ENCODE results near the gene PPP1R8. TPM values are rescaled to one million over a fixed set of nuclear protein-coding genes. Genes with fewer than 3 reads are reported as not detected.

The PPP1R8 gene
- total and polyA plus RNA-seq, 2 experiments from 2014 or later = 9.3 to 42.8 TPM

- H3K79me2 ChIP-seq = no peaks in the 10 kb centered on the region
- H2AFZ ChIP-seq = no peak overlapping the region
- H3K4me3 ChIP-seq = no peak overlapping the region
- no peak overlapping the region for H3K27ac ChIP-seq
- H3K9me3 ChIP-seq (ENCODE audit: low read depth) = no peaks in the 10 kb centered on the region
- TF ChIP-seq CTCF (IDR thresholded peaks at IDR 0.05; ENCODE audit: poor library complexity) (no peak), EZH2phosphoT487 (IDR thresholded peaks at IDR 0.05; ENCODE audit: low read depth, severe bottlenecking, unreplicated experiment) (no peak), EZH2 (IDR thresholded peaks at IDR 0.05; ENCODE audit: borderline replicate concordance) (no peak)
- no peaks in the 10 kb centered on the region for H4K20me1 ChIP-seq (ENCODE audit: insufficient read depth, poor library complexity, severe bottlenecking)
- no peak overlapping the region for H3K4me2 ChIP-seq
- no peaks in the 10 kb centered on the region for H3K9me2 ChIP-seq (replicated peaks; ENCODE audit: insufficient read depth)
- no peaks in the 10 kb centered on the region for H3K4me1 ChIP-seq (ENCODE audit: insufficient read depth)
- 100% methylated on average over 2 of the region's 2 CpGs for WGBS (ENCODE audit: low lambda C conversion rate, missing lambda C conversion rate)
- no peaks in the 10 kb centered on the region for H3K36me3 ChIP-seq (replicated peaks; ENCODE audit: insufficient read depth, low read depth)
- DNase-seq (ENCODE audit: low spot score) = no peak
- peaks cover 8% of the 10 kb centered on the region for H3K27me3 ChIP-seq
These were observed 46.5 kb downstream of the PPP1R8 start for GRCh38 chr1:27877115-27877416.

- WGBS (ENCODE audit: low lambda C conversion rate, missing lambda C conversion rate) = 90% methylated on average over 4 of the region's 4 CpGs
- no peak for DNase-seq (ENCODE audit: low spot score)
- Histone ChIP-seq H3K27me3 (peaks cover 6% of the 10 kb centered on the region), H3K4me3 (no peak overlapping the region), H3K9me2 (replicated peaks; ENCODE audit: insufficient read depth) (no peaks in the 10 kb centered on the region), H3K9me3 (ENCODE audit: low read depth) (no peaks in the 10 kb centered on the region), H3K4me2 (no peak overlapping the region), H3K27ac (no peak overlapping the region), H4K20me1 (ENCODE audit: insufficient read depth, poor library complexity, severe bottlenecking) (no peaks in the 10 kb centered on the region), H3K79me2 (no peaks in the 10 kb centered on the region), H2AFZ (no peak overlapping the region), H3K36me3 (replicated peaks; ENCODE audit: insufficient read depth, low read depth) (no peaks in the 10 kb centered on the region), H3K4me1 (ENCODE audit: insufficient read depth) (no peaks in the 10 kb centered on the region)
- TF ChIP-seq EZH2 (IDR thresholded peaks at IDR 0.05; ENCODE audit: borderline replicate concordance) (no peak), EZH2phosphoT487 (IDR thresholded peaks at IDR 0.05; ENCODE audit: low read depth, severe bottlenecking, unreplicated experiment) (no peak), CTCF (IDR thresholded peaks at IDR 0.05; ENCODE audit: poor library complexity) (no peak)
These were observed 47.5 kb downstream of the PPP1R8 start for GRCh38 chr1:27878039-27878438.

GRCh38 chr1:27878787-27879335 is 48.3 kb downstream of the PPP1R8 start:
- H3K27ac ChIP-seq = no peak overlapping the region

More at GRCh38 chr1:27878787-27879335, 48.3 kb downstream of the PPP1R8 start:
- no peaks in the 10 kb centered on the region for H3K36me3 ChIP-seq (replicated peaks; ENCODE audit: insufficient read depth, low read depth)
- no peaks in the 10 kb centered on the region for H3K9me3 ChIP-seq (ENCODE audit: low read depth)
- 77% methylated on average over 7 of the region's 8 CpGs for WGBS (ENCODE audit: low lambda C conversion rate, missing lambda C conversion rate)
- DNase-seq (ENCODE audit: low spot score) = no peak
- no peak for TF ChIP-seq EZH2 (IDR thresholded peaks at IDR 0.05; ENCODE audit: borderline replicate concordance)
- no peak for TF ChIP-seq EZH2phosphoT487 (IDR thresholded peaks at IDR 0.05; ENCODE audit: low read depth, severe bottlenecking, unreplicated experiment)
- TF ChIP-seq CTCF (IDR thresholded peaks at IDR 0.05; ENCODE audit: poor library complexity) = no peak
- H3K4me1 ChIP-seq (ENCODE audit: insufficient read depth) = no peaks in the 10 kb centered on the region
- H4K20me1 ChIP-seq (ENCODE audit: insufficient read depth, poor library complexity, severe bottlenecking) = no peaks in the 10 kb centered on the region
- H3K27me3 ChIP-seq = no peaks in the 10 kb centered on the region
- no peaks in the 10 kb centered on the region for H3K79me2 ChIP-seq
- H2AFZ ChIP-seq = no peak overlapping the region
- no peaks in the 10 kb centered on the region for H3K9me2 ChIP-seq (replicated peaks; ENCODE audit: insufficient read depth)
- H3K4me2 ChIP-seq = no peak overlapping the region
- no peak overlapping the region for H3K4me3 ChIP-seq

Data from hepatocyte (in vitro differentiated cells).